OCI-LY3 (cell line): Measurements from ENCODE around the gene BTBD17.

ENCODE experiments used
- H2AFZ ChIP-seq: fragments of 200-600, 300-600 bp; shearing (Covaris generic); 2 replicates; pipeline ENCODE4 v1.6.0; 2014; ENCODE audit warnings: antibody characterized with exemption, low read depth, low read length
- H3K27ac ChIP-seq: fragments of 200-600, 300-600 bp; sonication (generic); 2 replicates; pipeline ENCODE4 v1.5.1; 2014; ENCODE audit warnings: mild to moderate bottlenecking, low read length, moderate library complexity, mixed read lengths
- H3K27me3 ChIP-seq: fragments of 200-600, 300-600 bp; sonication (generic); 2 replicates; pipeline ENCODE4 v1.6.1; 2014; ENCODE audit warnings: low read depth, low read length, mixed read lengths
- H3K36me3 ChIP-seq: fragments of 200-600, 300-600 bp; sonication (generic); replicated peaks from 2 replicates; pipeline ENCODE3; 2014; ENCODE audit warnings: low read depth, low read length, mixed read lengths
- H3K4me1 ChIP-seq: fragments of 300-600, 200-600 bp; sonication (generic); 2 replicates; pipeline ENCODE4 v1.6.1; 2014; ENCODE audit warnings: low read length, mixed read lengths
- H3K4me2 ChIP-seq: fragments of 200-600, 300-600 bp; sonication (generic); 2 replicates; pipeline ENCODE4 v1.6.1; 2014; ENCODE audit warnings: low read length, mixed read lengths
- H3K4me3 ChIP-seq: fragments of 300-600, 200-600 bp; sonication (generic); 2 replicates; pipeline ENCODE4 v1.5.1; 2014; ENCODE audit warnings: antibody characterized with exemption, mild to moderate bottlenecking, low read length, moderate library complexity
- H3K79me2 ChIP-seq: fragments of 300-600, 200-600 bp; shearing (Covaris generic); 2 replicates; pipeline ENCODE4 v1.6.1; 2014; ENCODE audit warnings: mild to moderate bottlenecking, low read length, mixed read lengths
- H3K9ac ChIP-seq: fragments of 300-600, 200-600 bp; shearing (Covaris generic); 2 replicates; pipeline ENCODE4 v1.6.0; 2014; ENCODE audit warnings: mild to moderate bottlenecking, low read length, moderate library complexity
- H3K9me3 ChIP-seq: fragments of 200-600, 300-600 bp; shearing (Covaris generic); 2 replicates; pipeline ENCODE4 v1.6.1; 2014; ENCODE audit warnings: low read length, mixed read lengths; ENCODE audit not compliant: insufficient read depth
- H4K20me1 ChIP-seq: fragments of 200-600, 300-600 bp; sonication (generic); 2 replicates; pipeline ENCODE4 v1.6.1; 2016; ENCODE audit warnings: low read length, mixed read lengths; ENCODE audit not compliant: insufficient read depth
- EZH2phosphoT487 ChIP-seq: fragments of 200-600 bp; shearing (Covaris generic); IDR thresholded peaks from 2 replicates; pipeline ENCODE4 v1.6.1; 2018; ENCODE audit warnings: antibody characterized with exemption, mixed run types, low read depth
- TF ChIP-seq, protein P1 (sequence below): fragments of 200-600, 300-600 bp; sonication (generic); IDR thresholded peaks from 2 replicates; pipeline ENCODE4 v1.5.1; 2014; ENCODE audit warnings: antibody characterized with exemption, low read length, low read depth

Gene BTBD17

DNA sequence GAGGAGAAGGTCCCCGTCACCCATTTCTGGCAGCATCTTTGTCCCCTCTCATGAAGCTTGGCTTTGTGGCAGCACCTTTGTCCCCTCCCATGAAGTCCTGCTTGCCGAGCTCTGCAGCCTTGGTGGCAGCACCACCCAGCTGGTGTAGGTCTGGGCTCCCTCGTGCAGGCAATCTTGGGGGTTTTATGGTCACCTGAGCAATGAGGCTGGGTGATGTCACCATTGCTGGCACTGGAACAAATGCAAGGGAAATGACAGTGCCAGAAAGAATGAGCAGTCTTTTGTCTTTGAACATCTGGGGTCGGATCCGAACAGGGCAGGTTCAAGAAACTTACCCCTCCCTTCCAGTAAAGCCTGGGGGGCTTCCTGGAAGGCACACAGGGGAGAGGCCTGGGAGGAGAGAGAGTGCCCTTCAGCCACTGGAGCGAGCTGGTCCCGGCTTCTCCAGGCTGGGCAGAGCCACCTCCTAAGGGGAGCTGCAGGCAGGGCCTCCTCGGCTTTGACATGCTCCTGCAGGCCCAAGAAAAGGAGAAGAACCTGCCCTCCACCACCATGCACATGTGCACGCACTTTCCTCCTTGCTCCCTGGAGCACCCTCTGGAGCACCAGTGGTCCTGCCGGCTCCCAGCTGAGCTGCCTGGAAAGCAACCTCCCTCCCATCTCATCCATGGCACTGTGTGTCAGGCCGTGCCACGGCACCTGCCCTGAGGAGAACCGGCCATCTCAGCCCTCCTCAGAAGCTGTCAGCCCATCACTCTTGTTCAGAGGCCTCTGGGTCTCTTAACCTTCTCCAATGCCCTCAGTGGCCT lies 16.0 kb downstream of the BTBD17 start:
- no peak overlapping the region for H3K4me3 ChIP-seq
- H3K4me1 ChIP-seq: no peaks in the 10 kb centered on the region
- H4K20me1 ChIP-seq: no peaks in the 10 kb centered on the region
- H3K36me3 ChIP-seq: no peaks in the 10 kb centered on the region
- no peak overlapping the region for H3K4me2 ChIP-seq
- no peaks in the 10 kb centered on the region for H3K79me2 ChIP-seq
- H3K27ac ChIP-seq: no peak overlapping the region
- no peak for TF ChIP-seq EZH2phosphoT487
- TF ChIP-seq, protein P1, sequence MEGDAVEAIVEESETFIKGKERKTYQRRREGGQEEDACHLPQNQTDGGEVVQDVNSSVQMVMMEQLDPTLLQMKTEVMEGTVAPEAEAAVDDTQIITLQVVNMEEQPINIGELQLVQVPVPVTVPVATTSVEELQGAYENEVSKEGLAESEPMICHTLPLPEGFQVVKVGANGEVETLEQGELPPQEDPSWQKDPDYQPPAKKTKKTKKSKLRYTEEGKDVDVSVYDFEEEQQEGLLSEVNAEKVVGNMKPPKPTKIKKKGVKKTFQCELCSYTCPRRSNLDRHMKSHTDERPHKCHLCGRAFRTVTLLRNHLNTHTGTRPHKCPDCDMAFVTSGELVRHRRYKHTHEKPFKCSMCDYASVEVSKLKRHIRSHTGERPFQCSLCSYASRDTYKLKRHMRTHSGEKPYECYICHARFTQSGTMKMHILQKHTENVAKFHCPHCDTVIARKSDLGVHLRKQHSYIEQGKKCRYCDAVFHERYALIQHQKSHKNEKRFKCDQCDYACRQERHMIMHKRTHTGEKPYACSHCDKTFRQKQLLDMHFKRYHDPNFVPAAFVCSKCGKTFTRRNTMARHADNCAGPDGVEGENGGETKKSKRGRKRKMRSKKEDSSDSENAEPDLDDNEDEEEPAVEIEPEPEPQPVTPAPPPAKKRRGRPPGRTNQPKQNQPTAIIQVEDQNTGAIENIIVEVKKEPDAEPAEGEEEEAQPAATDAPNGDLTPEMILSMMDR: no peak
- no peak overlapping the region for H2AFZ ChIP-seq
- no peaks in the 10 kb centered on the region for H3K9me3 ChIP-seq
- H3K27me3 ChIP-seq: no peaks in the 10 kb centered on the region; the same call in 1 of the 2 replicates
- no peak overlapping the region for H3K9ac ChIP-seq

DNA sequence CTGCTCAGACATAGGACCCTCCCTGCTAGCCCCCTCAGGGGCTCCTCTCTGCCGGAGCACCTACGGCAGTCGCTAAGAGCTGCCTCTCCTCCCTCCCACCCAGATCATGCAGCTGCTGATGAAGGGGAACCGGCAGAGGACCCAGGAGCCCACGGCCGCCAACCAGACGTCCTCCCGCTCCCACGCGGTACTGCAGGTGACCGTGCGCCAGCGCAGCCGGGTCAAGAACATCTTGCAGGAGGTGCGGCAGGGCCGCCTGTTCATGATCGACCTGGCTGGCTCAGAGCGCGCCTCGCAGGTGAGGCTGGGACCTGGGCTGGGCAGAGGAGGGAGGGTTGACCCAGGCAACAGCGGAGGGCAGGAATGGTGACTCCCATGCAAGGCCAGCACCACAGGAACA lies 17.0 kb downstream of the BTBD17 start:
- no peaks in the 10 kb centered on the region for H3K79me2 ChIP-seq
- H2AFZ ChIP-seq: no peak overlapping the region
- no peaks in the 10 kb centered on the region; the same call in 1 of the 2 replicates for H3K27me3 ChIP-seq
- H3K27ac ChIP-seq: no peak overlapping the region
- H3K36me3 ChIP-seq: no peaks in the 10 kb centered on the region
- H3K9me3 ChIP-seq: no peaks in the 10 kb centered on the region
- no peaks in the 10 kb centered on the region for H3K4me1 ChIP-seq
- no peaks in the 10 kb centered on the region for H4K20me1 ChIP-seq
- no peak for TF ChIP-seq EZH2phosphoT487
- TF ChIP-seq, protein P1: no peak
- H3K4me2 ChIP-seq: no peak overlapping the region
- no peak overlapping the region for H3K4me3 ChIP-seq
- no peak overlapping the region for H3K9ac ChIP-seq

DNA sequence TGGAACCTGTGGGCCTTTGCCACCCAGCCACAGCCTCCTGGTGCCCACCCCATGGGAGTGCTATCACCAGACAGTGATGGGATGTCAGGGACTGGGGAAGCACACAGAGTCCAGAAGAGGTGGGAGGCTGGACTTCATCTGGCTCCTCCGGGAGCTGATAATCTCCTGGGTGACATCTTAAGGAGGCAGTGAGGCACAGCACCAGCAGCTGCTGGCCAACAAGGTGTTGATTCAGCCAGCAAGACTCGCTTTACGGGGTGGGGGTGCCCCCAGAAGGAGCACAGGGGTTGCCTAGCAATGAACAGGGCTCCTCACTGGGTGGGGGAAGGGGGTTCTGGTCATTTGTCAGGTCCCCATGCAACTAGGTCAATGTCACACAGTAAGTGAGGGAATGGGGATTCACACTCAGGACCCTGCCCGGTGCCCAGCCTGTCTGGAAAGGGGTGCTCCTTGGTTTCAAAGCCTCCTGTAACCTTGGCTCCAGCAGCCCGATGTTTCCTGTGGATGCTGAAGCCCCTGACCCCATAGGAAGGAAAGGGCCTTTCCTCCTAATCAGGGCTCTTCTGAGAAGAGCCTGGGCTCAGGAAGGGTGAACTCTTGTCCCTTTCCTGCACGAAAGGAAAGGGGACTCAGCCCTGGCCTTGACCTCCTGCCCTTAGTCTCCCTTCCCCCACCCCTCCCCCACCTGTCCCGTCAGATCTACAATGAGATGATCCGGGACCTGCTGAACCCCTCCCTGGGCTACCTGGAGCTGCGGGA lies 18.0 kb downstream of the BTBD17 start:
- Histone ChIP-seq H3K4me2 (no peak overlapping the region), H3K36me3 (no peaks in the 10 kb centered on the region), H3K9ac (no peak overlapping the region)

DNA sequence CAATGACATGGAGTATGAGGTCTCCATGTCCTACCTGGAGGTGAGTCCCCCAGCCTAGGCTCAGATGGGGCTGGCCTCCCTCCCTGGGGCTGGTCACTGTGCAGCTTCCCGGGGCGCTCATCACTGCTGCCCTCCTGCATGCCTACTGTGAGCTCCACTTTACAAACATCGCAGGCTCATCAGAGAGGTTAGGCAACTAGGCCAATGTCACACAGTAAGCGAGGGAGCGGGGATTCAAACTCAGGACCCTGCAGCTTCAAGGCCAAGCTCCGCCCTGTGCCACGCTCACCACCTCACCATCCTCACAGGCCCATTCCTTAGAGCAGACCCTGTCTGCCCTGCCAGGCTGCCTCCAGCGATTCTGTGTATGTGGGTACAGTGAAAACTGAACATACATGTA lies 18.5 kb downstream of the BTBD17 start:
- Histone ChIP-seq H4K20me1 (no peaks in the 10 kb centered on the region), H2AFZ (no peak overlapping the region), H3K9ac (no peak overlapping the region), H3K9me3 (no peaks in the 10 kb centered on the region), H3K27me3 (peaks cover 3% of the 10 kb centered on the region), H3K36me3 (no peaks in the 10 kb centered on the region), H3K4me3 (no peak overlapping the region), H3K4me1 (no peaks in the 10 kb centered on the region), H3K27ac (no peak overlapping the region), H3K79me2 (no peaks in the 10 kb centered on the region), H3K4me2 (no peak overlapping the region)
- TF ChIP-seq, protein P1: no peak
- TF ChIP-seq EZH2phosphoT487: no peak

More for the DNA sequence above, 18.0 kb downstream of the BTBD17 start:
- TF ChIP-seq, protein P1: no peak
- no peak for TF ChIP-seq EZH2phosphoT487
- H3K9me3 ChIP-seq: no peaks in the 10 kb centered on the region
- no peak overlapping the region for H2AFZ ChIP-seq
- no peaks in the 10 kb centered on the region; the same call in 1 of the 2 replicates for H3K27me3 ChIP-seq
- H4K20me1 ChIP-seq: no peaks in the 10 kb centered on the region
- no peaks in the 10 kb centered on the region for H3K79me2 ChIP-seq
- no peak overlapping the region for H3K4me3 ChIP-seq
- H3K27ac ChIP-seq: no peak overlapping the region
- no peaks in the 10 kb centered on the region for H3K4me1 ChIP-seq
